NCI-H748 treated with DMSO at 0.1 percent for 48 hours (cell line): ENCODE measurements around the gene MCRIP1.

Experiments used
- DNase-seq: peaks from one replicate; lab custom pipeline; 2025; lab: John Stamatoyannopoulos, UW

Gene MCRIP1

GRCh38 chr17:81803728-81804558 is 29.1 kb downstream of the MCRIP1 start, which contains the start of gene GCGR:
Gene GCGR, plus strand, starts transcription at chr17:81804150. Its CDS starts 4,869 bp downstream, at chr17:81809019.
- DNase-seq, result no peak

GRCh38 chr17:81802856-81803643 is 30.0 kb downstream of the MCRIP1 start:
- DNase-seq, result no peak

DNA sequence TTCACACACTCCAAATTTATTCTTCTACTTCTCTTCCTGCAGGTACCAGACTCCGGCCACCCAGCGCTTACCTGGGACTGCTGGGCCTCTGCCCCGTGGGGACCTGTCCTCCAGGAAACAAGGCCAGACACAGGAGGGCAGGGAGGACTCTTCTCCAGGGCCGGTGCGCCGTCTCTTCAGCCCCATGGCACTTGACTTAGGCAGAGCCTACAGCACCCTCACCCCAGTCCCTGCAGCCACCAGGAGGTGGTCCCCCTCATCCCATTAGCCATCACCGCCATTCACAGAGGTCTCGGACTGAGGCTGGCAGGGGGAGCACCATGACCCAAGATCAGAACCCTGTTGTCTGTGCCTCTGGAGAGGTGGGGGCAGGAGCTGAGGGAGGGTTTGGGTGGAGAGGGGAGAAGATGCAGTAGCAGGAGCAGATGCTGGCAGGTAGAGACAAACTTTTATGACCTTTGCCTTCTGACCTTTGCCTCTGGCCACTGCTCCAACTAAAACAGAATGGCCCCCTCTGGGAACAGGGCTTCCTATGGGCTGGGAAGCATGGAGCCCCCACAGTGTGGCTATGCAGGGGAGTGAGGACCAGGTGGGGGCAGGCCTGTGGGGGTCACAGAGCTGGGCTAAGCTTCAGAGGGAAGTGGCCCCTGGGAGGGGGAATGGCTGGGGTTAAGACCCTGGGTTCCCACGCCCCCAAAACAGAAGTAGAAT is 30.9 kb downstream of the MCRIP1 start:
- DNase-seq, result no peak

DNA sequence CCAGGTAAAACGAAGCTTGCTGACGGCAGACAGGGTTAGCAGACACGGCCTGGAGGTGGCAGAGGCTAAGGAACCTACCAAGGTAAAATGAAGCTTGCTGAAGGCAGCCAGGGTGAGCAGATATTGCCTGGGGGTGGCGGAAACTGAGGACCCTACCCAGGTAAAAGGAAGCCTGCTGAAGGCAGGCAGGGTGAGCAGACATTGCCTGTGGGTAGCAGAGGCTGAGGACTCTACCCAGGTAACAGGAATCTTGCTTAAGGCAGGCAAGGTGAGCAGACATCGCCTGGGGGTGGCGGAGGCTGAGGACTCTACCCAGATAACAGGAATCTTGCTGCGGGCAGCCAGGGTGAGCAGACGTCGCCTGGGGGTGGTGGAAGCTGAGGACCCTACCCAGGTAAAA is 31.8 kb downstream of the MCRIP1 start:
- no peak for DNase-seq

DNA sequence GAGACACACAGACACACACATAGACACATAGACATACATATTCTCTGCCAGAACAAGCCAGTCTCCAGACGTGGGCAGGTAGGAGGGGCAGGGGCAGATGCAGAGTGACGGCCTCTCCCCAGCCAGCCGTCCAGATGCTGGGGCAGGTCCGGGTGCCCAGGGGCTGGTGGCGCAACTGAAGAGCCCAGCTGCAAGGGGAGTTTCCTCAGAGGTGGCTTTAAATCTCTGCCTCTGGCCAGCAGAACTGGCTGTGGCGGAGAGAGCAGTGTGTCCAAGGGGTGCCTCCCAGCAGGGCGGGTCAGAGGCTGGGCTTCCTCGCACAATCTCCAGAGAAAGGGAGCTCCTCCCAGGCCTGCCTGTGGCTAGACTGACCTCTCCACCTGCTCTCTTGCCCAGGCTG is 38.6 kb downstream of the MCRIP1 start:
- DNase-seq, result no peak

GRCh38 chr17:81794074-81794476 is 39.0 kb downstream of the MCRIP1 start:
- DNase-seq, result no peak

GRCh38 chr17:81792675-81793615 is 40.1 kb downstream of the MCRIP1 start:
- DNase-seq, result no peak
